A673 (cell line): ENCODE measurements around the gene SMIM24.

Source experiments
- CTCF ChIP-seq: fragments of 300-800, 200-600 bp; sonication (generic); conservative IDR thresholded peaks from 2 replicates; pipeline ENCODE4 v1.5.1; 2017; ENCODE audit warnings: low read depth, mild to moderate bottlenecking, antibody characterized with exemption, low read length, moderate library complexity, mixed read lengths
- EZH2 ChIP-seq: fragments of 200-600 bp; sonication (generic); IDR thresholded peaks from 2 replicates; pipeline ENCODE4 v1.6.1; 2017; ENCODE audit warnings: borderline replicate concordance, low read depth, mild to moderate bottlenecking, mixed read lengths, antibody characterized with exemption, low read length; ENCODE audit not compliant: poor library complexity, severe bottlenecking

DNA sequence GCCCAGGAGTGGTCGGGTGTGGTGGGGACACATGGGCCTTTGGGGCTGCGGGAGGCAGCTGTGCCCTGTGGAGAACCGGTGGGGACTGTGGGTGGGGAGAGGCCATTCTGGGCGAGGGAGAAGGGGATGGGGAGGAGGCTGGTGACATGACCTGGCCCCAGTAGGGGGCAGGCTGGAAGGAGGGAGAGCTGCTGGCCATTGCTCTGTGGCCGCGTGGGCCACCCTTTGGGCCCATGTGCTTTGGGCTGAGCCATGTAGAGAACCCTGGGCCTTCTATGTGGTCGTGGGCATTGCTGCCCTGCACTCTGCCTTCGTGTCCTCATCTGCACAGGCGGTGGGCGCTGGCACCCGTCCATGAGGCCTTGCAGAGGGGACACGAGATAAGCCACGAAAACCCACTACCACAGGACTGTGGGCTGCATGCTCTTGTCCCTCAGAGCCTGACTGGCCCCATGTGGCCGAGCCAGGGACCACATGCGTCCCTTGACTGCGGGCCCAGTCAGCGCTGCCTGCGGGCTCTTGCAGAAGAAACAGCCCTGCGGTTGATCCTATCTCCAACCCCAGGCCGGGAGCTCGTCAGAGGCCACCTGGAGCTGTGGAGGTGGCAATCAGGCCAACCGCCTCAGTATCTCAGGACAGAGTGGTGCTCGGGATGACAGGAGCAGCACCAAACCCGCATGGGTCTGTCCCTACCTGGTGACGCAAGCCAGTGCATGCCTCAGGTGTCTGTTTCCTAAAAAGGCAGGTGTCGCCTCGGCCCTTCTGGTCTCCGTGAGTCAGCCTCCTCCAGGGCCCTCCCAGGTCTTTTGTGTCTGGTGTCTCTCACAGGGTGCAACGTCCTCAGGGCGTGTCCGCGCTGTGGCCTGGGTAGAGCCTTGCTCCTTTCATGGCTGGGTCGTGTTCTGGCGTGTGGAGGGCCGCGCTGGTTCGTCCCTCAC, 40.1 kb upstream of the SMIM24 start:
- TF ChIP-seq CTCF, result no peak
- TF ChIP-seq EZH2, result no peak
